DMS114 treated with DMSO at 0.1 percent for 48 hours (cell line): Measurements from ENCODE around the gene TGM4.

Experiments used
- DNase-seq: peaks from one replicate; lab custom pipeline; 2025; ENCODE audit not compliant: unreplicated experiment; lab: John Stamatoyannopoulos, UW

TGM4 gene

DNA sequence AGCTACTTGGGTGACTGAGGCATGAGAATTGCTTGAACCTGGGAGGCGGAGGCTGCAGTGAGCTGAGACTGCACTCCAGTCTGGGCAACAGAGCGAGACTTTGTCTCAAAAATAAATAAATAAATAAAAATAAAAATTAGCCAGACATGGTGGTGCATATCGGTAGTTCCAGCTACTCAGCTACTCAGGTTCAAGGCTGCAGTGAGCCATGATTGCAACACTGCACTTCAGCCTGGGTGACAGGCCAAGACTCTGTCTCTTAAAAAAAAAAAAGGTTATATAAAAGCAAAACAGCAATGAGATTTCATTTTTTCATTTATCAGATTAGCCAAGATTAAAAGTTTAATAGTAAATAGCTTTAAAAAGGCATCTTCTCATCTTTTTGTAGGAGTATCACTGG is 2.9 kb downstream of the TGM4 start:
- DNase-seq, result no peak

DNA sequence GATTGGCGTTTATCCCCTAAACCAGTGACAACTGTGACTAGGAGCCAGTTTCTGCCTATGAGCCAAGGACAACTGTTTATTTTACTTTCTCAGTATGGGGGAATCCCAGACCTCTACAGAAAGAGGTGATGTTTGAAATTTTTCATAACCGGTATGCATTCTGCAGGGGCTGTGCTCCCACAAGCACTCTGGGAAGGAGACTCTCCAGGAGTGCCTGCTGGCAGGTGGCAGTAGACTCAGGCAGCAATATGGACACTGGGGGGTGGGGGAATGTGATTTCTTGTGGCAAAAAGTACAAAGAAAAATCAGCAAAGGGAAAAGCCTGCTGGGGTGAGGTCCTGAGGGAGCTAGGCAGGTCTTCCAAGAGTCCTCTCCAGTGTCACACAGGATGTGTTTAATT is 5.9 kb downstream of the TGM4 start:
- no peak for DNase-seq

GRCh38 chr3:44883213-44883955 is 9.0 kb downstream of the TGM4 start:
- DNase-seq, result no peak

DNA sequence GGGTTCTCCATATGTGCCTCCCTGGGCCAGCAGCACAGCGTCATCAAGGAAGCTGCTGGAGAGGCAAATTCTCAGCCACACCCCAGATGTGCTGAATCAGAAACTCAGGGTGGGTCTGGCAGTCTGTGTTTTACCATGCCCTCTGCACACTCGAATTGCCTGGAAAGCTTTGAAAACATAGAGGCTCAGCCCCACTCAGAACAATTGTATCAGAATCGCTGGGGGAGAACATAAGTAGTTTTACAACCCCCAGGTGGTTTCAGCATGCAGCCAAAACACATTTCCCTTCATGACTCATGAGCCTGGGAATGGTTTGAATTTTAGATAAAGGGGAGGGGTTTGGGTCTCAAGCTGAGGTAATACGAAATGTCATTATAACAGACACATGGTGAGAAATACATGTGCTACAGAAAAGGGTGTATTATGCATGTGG is 9.6 kb downstream of the TGM4 start:
- no peak for DNase-seq

DNA sequence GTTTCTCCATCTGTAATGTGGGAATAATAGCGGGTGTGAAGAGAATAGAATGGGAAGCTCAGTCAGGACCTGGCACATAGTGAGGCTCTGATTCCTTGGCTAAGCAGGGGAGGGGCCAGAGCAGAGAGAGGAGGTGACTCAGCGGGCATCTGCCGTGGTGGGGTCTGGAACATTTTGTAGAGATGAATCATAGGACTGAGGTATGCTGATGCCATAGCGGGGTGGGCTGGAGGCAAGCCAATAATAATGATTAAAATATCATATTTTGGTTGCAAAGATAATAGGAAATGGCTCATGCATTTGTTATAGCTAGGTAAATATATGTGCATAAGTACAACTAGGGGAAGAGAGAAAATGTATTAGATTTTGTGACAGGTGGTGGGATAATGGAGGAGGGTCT is 11.2 kb downstream of the TGM4 start:
- no peak for DNase-seq

GRCh38 chr3:44886561-44886960 is 12.2 kb downstream of the TGM4 start:
- DNase-seq, result no peak

GRCh38 chr3:44887101-44887500 is 12.7 kb downstream of the TGM4 start:
- DNase-seq, result no peak

DNA sequence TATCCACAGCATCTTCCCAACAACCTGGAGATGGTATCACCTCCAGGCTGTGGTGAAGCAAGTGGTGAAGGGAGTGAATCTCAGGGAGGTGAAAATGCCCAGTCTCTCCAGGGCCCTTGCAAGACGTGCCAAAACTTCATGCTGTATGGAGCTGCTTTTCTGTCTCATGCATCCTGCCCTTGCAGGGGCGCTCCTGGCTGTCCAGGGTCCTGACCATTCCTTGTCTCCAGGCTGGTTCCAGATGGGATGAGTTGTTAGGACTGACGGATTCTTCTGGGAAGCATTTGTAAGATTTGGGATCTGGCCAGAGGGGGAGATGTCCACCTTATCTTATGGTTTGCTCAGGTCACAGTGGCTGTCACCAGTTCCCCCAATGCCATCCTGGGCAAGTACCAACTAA is 15.8 kb downstream of the TGM4 start:
- DNase-seq, result no peak

- DNase-seq, result no peak
Observed at GRCh38 chr3:44890852-44891251, 16.4 kb downstream of the TGM4 start.

- DNase-seq, result no peak
Observed at GRCh38 chr3:44892689-44893088, 18.3 kb downstream of the TGM4 start.

DNA sequence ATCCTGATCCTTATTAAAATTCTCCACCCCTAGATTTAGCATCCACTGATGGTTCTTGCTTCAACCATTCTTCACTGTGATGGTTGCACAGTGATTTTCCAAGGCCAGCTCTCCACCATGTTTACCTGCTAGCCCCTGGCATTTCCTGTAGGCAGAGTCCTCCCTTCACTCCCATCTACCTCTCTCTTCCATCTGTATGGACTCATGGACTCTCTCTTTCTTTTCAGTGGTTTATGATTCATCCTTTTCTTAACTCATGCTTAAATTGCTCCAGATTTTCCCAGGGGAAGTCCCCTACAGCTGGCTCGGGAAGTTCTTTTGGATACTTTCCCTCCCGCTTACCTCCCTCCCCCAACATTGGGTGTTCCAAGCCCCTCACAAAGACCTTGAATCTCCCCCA is 18.7 kb downstream of the TGM4 start:
- DNase-seq, result no peak

DNA sequence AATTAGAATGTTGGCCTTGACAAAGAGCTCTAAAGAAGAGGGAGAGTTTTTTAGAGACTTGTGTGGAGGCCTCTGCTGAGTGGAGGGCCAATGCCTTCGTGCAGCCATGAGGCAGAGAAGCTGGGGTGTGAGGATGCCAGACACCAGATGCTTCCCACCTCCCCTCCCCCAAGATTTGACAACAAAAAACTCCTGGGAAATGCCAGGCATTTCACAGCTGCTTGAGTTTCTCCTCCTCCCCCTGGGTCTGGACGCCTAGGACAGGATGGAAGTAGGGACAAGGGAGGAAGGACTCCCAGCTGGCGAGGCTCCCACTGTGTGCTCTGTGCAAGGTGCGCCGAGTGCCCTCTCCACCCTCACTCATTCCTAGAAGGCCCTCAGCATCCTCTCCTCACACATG is 20.1 kb downstream of the TGM4 start:
- no peak for DNase-seq

DNA sequence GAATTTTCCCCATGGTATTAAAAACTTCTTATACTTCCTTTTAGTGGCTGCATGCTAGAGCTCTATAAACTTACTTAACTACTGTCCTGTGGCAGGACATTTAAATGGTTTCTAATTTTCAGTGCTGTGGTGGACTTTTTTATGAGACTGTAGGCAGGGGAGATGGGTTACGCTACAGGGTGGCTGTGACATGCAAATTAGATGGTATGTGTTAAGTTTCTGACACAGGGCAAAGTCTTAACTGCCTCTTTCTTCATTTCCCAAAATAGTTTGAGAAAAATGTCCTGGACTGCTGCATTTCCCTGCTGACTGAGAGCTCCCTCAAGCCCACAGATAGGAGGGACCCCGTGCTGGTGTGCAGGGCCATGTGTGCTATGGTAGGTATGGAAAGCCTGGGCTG is 22.0 kb downstream of the TGM4 start:
- no peak for DNase-seq

DNA sequence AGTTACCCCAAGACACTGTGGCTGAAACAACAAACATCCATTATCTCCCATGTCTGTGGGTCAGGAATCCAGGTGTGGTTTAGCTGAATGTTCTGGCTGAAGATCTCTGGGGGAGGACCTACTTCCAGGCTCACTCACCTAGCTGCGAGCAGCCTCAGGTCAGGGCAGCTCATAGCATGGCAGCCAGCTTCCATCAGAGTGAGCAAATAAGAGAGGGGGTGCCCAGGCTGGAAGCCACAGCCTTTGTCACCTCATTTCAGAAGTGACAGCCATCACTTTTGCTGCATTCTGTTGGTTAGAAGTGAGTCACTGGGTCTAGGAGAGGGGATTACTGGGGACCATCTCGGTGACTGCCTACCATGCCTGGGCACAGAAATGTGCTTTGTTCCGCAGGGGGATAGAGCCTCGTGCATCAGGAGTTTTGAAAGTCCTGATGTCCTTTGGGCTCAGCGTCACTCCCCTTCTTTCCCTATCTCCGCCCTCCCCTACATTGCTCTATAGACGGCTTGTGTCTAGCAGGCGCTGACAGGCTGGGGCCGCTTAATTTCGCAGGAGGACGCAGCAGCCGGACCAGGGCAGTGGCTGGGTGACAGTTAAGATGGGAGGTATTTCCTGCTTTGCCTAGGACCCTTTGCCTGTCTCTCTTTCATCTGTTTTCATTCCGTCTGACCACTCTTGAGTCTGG is 25.4 kb downstream of the TGM4 start:
- no peak for DNase-seq

GRCh38 chr3:44902628-44903027 is 28.2 kb downstream of the TGM4 start:
- no peak for DNase-seq

DNA sequence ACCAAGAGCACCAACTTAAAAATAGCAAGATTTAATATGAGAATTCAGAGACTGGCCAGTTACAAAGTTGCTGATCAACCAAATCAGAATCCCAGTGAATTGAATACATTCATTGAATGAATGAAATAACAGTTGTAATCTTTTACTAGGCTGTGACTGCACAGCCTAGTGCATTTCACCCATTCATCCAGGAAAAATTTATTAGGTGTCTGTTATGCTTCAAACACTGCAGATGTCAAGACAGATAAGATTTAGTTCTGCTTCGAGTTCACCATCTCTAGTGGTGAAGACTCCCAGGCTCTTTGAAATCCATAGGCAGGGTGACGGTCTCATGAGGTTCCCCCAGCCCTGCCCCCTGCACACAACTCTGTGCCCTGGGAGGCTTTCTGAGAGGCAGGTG is 28.9 kb downstream of the TGM4 start:
- DNase-seq, result no peak

- DNase-seq, result no peak
Observed at GRCh38 chr3:44903751-44904150, 29.3 kb downstream of the TGM4 start.

DNA sequence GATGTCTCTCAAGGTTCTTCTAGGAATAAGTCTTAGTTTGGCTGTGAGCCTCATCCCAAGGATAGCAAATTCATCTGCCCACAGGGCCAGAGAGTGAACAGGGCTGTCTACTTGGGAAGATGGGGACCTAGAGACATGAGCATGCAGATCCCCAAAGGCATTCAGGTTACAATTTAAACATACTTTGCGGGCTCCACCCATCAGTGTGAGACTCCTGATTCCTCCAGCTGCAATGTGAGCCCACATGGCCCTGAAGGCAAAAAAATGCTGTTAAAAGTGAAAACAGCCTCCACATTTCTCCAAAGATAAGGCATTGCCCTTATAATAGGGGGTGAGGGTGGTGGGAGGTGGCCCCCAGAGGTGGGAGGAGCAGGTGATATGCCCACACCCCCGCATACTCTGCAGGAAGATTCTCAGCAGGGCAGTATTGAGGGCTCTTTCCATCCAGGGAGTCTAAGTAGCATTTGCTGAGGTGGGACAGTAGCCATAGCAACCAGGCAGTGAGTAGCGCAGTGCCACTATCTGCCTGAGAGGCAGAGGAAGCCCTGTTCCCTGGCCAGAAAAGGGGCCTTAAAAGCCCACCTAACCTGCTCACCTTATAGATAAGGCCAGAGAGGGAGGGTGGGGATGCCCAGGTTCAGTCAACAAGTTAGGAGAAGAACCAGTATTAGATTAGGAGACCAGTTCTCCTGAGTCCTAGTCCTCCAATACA is 31.2 kb downstream of the TGM4 start:
- no peak for DNase-seq

GRCh38 chr3:44906997-44907396 is 32.6 kb downstream of the TGM4 start:
- DNase-seq, result no peak

DNA sequence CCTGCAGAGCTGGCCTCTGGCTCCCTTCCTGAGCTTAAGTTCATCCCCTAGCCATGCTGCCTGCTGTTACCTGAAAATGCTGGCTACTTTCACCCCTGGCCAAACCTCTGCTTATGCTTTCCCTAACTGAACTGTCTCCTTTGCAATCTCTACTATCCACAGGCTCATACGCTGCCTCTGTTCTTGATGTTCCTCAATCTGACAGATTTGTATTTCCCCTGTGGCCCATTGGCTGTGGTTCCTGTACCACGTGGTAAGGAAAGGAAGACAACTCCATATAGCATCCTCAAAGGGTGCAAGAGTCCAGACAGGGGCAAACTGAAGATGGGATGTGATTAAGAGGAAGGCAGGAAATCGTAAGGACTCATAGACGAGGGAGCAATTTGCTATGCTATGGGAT is 33.2 kb downstream of the TGM4 start:
- DNase-seq, result no peak

DNA sequence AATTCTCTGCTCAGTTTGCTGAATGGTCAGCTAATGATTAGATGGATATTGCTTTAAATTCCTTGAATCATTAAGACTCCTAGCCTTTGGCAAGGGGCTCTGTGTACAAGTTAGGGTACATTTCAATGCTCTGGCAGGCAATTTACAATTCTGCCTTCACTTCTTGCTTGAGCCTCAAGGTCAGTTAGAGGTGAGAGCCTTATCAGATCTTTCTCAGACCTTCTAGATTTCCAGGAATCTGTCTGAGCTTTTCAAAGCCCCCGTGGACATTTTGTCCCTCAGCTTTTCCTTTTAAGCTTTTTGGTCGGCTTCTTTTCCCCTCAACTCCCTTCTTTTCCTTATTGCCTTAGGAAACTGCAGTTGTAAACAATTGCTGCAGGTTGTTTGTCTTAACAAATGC is 34.7 kb downstream of the TGM4 start:
- no peak for DNase-seq

DNA sequence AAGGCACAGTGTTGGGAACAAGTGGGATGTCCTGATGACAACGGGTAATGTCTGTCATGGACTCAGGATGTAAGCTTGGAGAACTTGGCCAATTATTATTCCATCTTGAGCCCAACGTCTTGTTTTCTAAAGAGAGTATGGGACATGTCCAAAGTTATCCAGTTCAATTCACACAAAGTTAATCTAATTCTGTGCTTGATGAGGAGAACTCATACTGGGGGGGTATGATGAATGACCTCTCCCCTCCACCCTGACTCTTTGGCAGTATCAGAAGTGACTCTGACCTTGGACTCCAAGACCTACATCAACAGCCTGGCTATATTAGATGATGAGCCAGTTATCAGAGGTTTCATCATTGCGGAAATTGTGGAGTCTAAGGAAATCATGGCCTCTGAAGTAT is 36.3 kb downstream of the TGM4 start:
- no peak for DNase-seq
